ENCODE measurements around the gene SRC.

GRCh38 chr20:37454636-37455385 is 108.9 kb downstream of the SRC start:
- TF ChIP-seq, protein P1, sequence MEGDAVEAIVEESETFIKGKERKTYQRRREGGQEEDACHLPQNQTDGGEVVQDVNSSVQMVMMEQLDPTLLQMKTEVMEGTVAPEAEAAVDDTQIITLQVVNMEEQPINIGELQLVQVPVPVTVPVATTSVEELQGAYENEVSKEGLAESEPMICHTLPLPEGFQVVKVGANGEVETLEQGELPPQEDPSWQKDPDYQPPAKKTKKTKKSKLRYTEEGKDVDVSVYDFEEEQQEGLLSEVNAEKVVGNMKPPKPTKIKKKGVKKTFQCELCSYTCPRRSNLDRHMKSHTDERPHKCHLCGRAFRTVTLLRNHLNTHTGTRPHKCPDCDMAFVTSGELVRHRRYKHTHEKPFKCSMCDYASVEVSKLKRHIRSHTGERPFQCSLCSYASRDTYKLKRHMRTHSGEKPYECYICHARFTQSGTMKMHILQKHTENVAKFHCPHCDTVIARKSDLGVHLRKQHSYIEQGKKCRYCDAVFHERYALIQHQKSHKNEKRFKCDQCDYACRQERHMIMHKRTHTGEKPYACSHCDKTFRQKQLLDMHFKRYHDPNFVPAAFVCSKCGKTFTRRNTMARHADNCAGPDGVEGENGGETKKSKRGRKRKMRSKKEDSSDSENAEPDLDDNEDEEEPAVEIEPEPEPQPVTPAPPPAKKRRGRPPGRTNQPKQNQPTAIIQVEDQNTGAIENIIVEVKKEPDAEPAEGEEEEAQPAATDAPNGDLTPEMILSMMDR (optimal IDR thresholded peaks at IDR 0.05 in 1 of 3, IDR thresholded peaks at IDR 0.05 in 1 of 3, conservative IDR thresholded peaks at IDR 0.05 in 1 of 3; ENCODE audit: extremely low read depth in 1 of 3, insufficient read depth in 2 of 3, low read length in 3 of 3) = no peak
- no peak for TF ChIP-seq EZH2 (IDR thresholded peaks at IDR 0.05; ENCODE audit: low read length)
